ENCODE results near the gene TGDS.

DNA sequence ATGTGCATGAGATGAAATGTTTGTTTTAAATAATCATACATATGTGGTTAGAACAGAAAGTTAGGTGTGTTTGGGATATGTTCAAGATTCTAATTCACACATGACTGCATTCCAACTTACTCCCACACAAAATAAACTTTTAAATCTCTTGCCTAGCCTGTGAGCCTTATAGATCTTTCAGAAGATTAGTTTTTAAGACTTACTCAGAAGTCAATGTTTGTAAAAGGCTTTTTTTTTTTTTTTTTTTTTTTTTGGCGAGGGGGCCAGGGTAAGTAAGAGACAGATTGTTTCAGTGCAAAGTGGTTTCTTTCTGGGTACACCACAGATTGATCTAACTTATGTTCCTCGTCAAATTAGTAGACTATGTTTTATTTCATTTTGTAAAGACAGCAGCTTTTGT is 44.8 kb upstream of the TGDS start:
- TF ChIP-seq EP300 (IDR thresholded peaks at IDR 0.05; ENCODE audit: borderline replicate concordance in 1 of 2, low read depth in 2 of 2, low read length in 2 of 2) = no peak
- no peak for TF ChIP-seq POLR2A (IDR thresholded peaks at IDR 0.05; ENCODE audit: control extremely low read depth in 1 of 2, low read depth in 2 of 2, low read length in 2 of 2)
- no peak for TF ChIP-seq SP1 (IDR thresholded peaks at IDR 0.05; ENCODE audit: low read depth, low read length)
- TF ChIP-seq HDAC6 (IDR thresholded peaks at IDR 0.05; ENCODE audit: low read depth, low read length) = no peak
- no peak for TF ChIP-seq RFX5 (IDR thresholded peaks at IDR 0.05; ENCODE audit: borderline replicate concordance, low read depth, low read length)
- TF ChIP-seq, protein P1, sequence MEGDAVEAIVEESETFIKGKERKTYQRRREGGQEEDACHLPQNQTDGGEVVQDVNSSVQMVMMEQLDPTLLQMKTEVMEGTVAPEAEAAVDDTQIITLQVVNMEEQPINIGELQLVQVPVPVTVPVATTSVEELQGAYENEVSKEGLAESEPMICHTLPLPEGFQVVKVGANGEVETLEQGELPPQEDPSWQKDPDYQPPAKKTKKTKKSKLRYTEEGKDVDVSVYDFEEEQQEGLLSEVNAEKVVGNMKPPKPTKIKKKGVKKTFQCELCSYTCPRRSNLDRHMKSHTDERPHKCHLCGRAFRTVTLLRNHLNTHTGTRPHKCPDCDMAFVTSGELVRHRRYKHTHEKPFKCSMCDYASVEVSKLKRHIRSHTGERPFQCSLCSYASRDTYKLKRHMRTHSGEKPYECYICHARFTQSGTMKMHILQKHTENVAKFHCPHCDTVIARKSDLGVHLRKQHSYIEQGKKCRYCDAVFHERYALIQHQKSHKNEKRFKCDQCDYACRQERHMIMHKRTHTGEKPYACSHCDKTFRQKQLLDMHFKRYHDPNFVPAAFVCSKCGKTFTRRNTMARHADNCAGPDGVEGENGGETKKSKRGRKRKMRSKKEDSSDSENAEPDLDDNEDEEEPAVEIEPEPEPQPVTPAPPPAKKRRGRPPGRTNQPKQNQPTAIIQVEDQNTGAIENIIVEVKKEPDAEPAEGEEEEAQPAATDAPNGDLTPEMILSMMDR (IDR thresholded peaks at IDR 0.05; ENCODE audit: control extremely low read depth in 1 of 3, insufficient read depth in 1 of 3, low read depth in 1 of 3, low read length in 3 of 3) = no peak
- TF ChIP-seq CHD1 (IDR thresholded peaks at IDR 0.05; ENCODE audit: low read depth, low read length) = no peak
- TF ChIP-seq JUND (IDR thresholded peaks at IDR 0.05; ENCODE audit: low read length) = no peak
- TF ChIP-seq, protein P2, sequence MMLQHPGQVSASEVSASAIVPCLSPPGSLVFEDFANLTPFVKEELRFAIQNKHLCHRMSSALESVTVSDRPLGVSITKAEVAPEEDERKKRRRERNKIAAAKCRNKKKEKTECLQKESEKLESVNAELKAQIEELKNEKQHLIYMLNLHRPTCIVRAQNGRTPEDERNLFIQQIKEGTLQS (IDR thresholded peaks at IDR 0.05; ENCODE audit: insufficient read depth, low read depth, low read length) = no peak
- TF ChIP-seq EZH2 (IDR thresholded peaks at IDR 0.05; ENCODE audit: low read depth, low read length, severe bottlenecking) = no peak

Data from H1 (cell line).